HFFc6 (cell line): ENCODE data around the gene SPINDOC. TPM values are rescaled to one million over a fixed set of nuclear protein-coding genes. Genes with fewer than 3 reads are reported as not detected.
"Not testable (repeated sequence)": the region's sequence is repeated elsewhere in the genome, so short reads cannot be mapped to it uniquely, and the experiment has no call there.

ENCODE experiments used
- DNase-seq: peaks from one replicate; pipeline ENCODE4 v3.0.0-alpha.2; 2018
- H3K27ac Mint-ChIP-seq: 2 replicates; pipeline ENCODE4 v1.8.0; 2020; ENCODE audit warnings: mild to moderate bottlenecking, mixed read lengths
- H3K27me3 Mint-ChIP-seq: 2 replicates; pipeline ENCODE4 v1.8.0; 2021; ENCODE audit warnings: mild to moderate bottlenecking, moderate library complexity, mixed read lengths; ENCODE audit not compliant: insufficient read depth
- H3K36me3 Mint-ChIP-seq: 2 replicates; pipeline ENCODE4 v1.8.0; 2021; ENCODE audit warnings: low read depth, mixed read lengths
- H3K4me1 Mint-ChIP-seq: 2 replicates; pipeline ENCODE4 v1.8.0; 2020; ENCODE audit warnings: low read depth, mixed read lengths
- H3K4me3 Mint-ChIP-seq: 2 replicates; pipeline ENCODE4 v1.8.0; 2020; ENCODE audit warnings: mild to moderate bottlenecking, moderate library complexity, mixed read lengths
- H3K9me3 Mint-ChIP-seq: 2 replicates; pipeline ENCODE4 v1.8.0; 2020; ENCODE audit warnings: mild to moderate bottlenecking, mixed read lengths
- total RNA-seq, 6 experiments: library from RNA; stranded (reverse); fragmentation: NEBNext Ultra II Directional; extraction: Animal tissue kit (Norgen Biotek cat#: 25700); gene quantifications; 2 replicates in 1 of 6; 3 replicates in 5 of 6; pipeline ENCODE4 v1.2.3, GENCODE V29; 2021
- TF ChIP-seq, protein P1 (sequence below): fragments of 200-600 bp; sonication (generic); IDR thresholded peaks from 2 replicates; pipeline ENCODE4 v1.5.0; 2021; ENCODE audit warnings: antibody characterized with exemption, mild to moderate bottlenecking

SPINDOC gene
- total RNA-seq, 6 experiments from 2014 or later = 24.7 to 31.7 (median 29.5) TPM

- H3K36me3 Mint-ChIP-seq = peaks cover 20% of the 10 kb centered on the region
- H3K4me3 Mint-ChIP-seq = no peak overlapping the region
- peak overlapping the region; percentile 24; the same call in 1 of the 2 replicates for H3K27ac Mint-ChIP-seq
- TF ChIP-seq, protein P1, sequence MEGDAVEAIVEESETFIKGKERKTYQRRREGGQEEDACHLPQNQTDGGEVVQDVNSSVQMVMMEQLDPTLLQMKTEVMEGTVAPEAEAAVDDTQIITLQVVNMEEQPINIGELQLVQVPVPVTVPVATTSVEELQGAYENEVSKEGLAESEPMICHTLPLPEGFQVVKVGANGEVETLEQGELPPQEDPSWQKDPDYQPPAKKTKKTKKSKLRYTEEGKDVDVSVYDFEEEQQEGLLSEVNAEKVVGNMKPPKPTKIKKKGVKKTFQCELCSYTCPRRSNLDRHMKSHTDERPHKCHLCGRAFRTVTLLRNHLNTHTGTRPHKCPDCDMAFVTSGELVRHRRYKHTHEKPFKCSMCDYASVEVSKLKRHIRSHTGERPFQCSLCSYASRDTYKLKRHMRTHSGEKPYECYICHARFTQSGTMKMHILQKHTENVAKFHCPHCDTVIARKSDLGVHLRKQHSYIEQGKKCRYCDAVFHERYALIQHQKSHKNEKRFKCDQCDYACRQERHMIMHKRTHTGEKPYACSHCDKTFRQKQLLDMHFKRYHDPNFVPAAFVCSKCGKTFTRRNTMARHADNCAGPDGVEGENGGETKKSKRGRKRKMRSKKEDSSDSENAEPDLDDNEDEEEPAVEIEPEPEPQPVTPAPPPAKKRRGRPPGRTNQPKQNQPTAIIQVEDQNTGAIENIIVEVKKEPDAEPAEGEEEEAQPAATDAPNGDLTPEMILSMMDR = no peak
- H3K4me1 Mint-ChIP-seq = peaks cover 30% of the 10 kb centered on the region
- H3K9me3 Mint-ChIP-seq = no peaks in the 10 kb centered on the region
- H3K27me3 Mint-ChIP-seq = 0 out of 2 replicates have a peak, but pooled peaks cover 2% of the 10 kb centered on the region
- DNase-seq = no peak
These were observed 41.4 kb downstream of the SPINDOC start for GRCh38 chr11:63854696-63855095.

GRCh38 chr11:63855975-63856374 is 42.7 kb downstream of the SPINDOC start:
- Mint-ChIP-seq H3K9me3 (no peaks in the 10 kb centered on the region), H3K27me3 (0 out of 2 replicates have a peak, but pooled peaks cover 2% of the 10 kb centered on the region), H3K4me1 (peaks cover 24% of the 10 kb centered on the region), H3K4me3 (no peak overlapping the region), H3K27ac (no peak overlapping the region), H3K36me3 (peaks cover 16% of the 10 kb centered on the region; the same call in 1 of the 2 replicates)
- TF ChIP-seq, protein P1 = no peak
- DNase-seq = no peak

DNA sequence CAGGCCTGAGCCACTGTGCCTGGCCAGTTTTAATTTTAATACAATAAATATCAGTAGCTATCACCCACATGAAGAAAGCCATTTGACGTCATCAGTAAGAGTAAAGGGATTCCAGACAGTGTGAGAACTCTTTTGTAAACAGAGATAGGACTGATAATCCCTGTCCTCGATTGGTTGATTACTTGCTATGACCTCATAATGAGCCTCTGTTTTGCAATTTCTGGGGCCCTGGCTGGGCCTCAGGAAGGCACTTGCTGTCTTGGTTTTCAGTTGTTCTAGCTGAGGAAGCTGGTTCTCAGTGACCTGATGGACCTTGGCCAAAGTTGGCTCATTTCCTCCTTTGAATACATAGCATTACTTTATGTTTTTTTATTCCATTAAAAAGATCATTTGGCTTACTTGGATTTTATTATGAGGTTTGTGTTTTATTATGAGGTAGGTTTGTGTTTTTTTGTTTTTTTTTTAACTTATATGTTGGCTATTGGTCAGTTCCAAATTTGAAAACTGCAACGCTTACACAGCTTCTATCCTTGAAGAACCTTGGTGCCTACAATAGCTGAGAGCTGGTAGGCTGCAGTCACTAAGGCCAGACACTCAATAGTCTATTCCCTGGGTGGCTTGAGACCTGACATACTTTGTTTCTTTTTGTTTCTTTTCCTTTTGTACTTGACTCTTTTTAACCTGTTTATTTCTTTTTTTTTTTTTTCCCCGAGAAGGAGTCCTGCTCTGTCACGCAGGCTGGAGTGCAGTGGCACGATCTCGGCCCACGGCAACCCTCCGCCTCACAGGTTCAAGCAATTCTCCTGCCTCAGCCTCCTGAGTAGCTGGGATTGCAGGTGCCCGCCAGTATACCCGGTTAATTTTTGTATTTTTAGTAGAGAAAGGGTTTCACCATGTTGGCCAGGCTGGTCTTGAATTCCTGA is 45.6 kb downstream of the SPINDOC start:
- peaks cover 19% of the 10 kb centered on the region for H3K4me1 Mint-ChIP-seq
- peaks cover 9% of the 10 kb centered on the region; the same call in 1 of the 2 replicates for H3K36me3 Mint-ChIP-seq
- no peaks in the 10 kb centered on the region for H3K27me3 Mint-ChIP-seq
- no peak overlapping the region for H3K4me3 Mint-ChIP-seq
- TF ChIP-seq, protein P1 = no peak
- peak overlapping the region; percentile 38; the same call in 1 of the 2 replicates for H3K27ac Mint-ChIP-seq
- H3K9me3 Mint-ChIP-seq = no peaks in the 10 kb centered on the region
- no peak for DNase-seq

DNA sequence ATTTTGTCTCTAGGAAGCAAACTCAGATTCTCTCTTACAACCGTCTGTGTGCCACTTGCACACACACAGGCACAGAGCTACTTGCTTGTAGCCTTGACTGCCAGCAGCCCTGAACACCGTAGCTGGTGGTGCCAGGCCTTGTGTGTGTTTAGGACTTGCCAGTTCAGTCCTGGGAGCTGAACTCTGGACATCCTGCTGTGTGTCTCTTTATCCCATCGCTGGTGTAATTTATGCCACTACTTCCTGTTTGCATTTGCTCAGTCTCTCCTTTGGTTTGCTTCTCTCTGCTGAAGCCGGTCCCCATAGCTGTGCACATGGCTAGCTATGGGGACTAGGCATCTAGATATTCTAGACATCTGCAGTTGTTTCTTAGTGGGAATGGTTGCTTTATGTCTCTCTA is 49.7 kb downstream of the SPINDOC start:
- Mint-ChIP-seq H3K4me3 (no peak overlapping the region), H3K27me3 (no peaks in the 10 kb centered on the region), H3K9me3 (no peaks in the 10 kb centered on the region), H3K27ac (peak overlapping the region; percentile 37; the same call in 1 of the 2 replicates), H3K4me1 (peaks cover 23% of the 10 kb centered on the region), H3K36me3 (0 out of 2 replicates have a peak, but pooled peaks cover 9% of the 10 kb centered on the region)
- TF ChIP-seq, protein P1 = no peak
- DNase-seq = no peak

- not testable (repeated sequence) for H3K27me3 Mint-ChIP-seq, DNase-seq, H3K36me3 Mint-ChIP-seq, H3K27ac Mint-ChIP-seq, H3K4me3 Mint-ChIP-seq, H3K9me3 Mint-ChIP-seq
- H3K4me1 Mint-ChIP-seq = peaks cover 27% of the 10 kb centered on the region
These were observed 50.4 kb downstream of the SPINDOC start for GRCh38 chr11:63863620-63864019.

- Mint-ChIP-seq H3K4me1 (peaks cover 45% of the 10 kb centered on the region), H3K4me3 (no peak overlapping the region), H3K9me3 (no peaks in the 10 kb centered on the region), H3K27ac (no peak overlapping the region), H3K27me3 (no peaks in the 10 kb centered on the region; the same call in 1 of the 2 replicates), H3K36me3 (0 out of 2 replicates have a peak, but pooled peaks cover 6% of the 10 kb centered on the region)
- DNase-seq = no peak
- TF ChIP-seq, protein P1 = no peak
These were observed 53.0 kb downstream of the SPINDOC start for GRCh38 chr11:63866211-63866610.
